ENCODE data around the gene PUS10. TPM values are rescaled to one million over a fixed set of nuclear protein-coding genes. Genes with fewer than 3 reads are reported as not detected.
A peak's percentile ranks its signal among the peaks of the same experiment; 100 is the strongest.

The PUS10 gene
- total and polyA plus RNA-seq, 2 experiments from 2014 or later: 6.7 to 7.1 TPM

- WGBS, 2 experiments (ENCODE audit: low coverage in 1 of 2, low lambda C conversion rate in 2 of 2, missing lambda C conversion rate in 2 of 2): 94 to 96% methylated on average over 3 of the region's 3 CpGs
- Histone ChIP-seq H2AFZ (no peak overlapping the region), H3K27me3 (replicated peaks; ENCODE audit: insufficient read depth) (no peaks in the 10 kb centered on the region), H3K9me2 (ENCODE audit: insufficient read depth) (no peaks in the 10 kb centered on the region), H3K4me2 (ENCODE audit: unreplicated experiment) (no peak overlapping the region), H3K9ac (no peak overlapping the region), H3F3A (ENCODE audit: insufficient read depth) (peaks cover 27% of the 10 kb centered on the region), H3K4me3 (no peak overlapping the region), H3K79me2 (ENCODE audit: insufficient read depth) (no peaks in the 10 kb centered on the region), H3K9me3 (ENCODE audit: low read depth) (no peaks in the 10 kb centered on the region), H3K4me1 (ENCODE audit: insufficient read depth) (peaks cover 29% of the 10 kb centered on the region), H4K20me1 (ENCODE audit: insufficient read depth) (no peaks in the 10 kb centered on the region), H3K36me3 (ENCODE audit: low read depth) (peaks cover 11% of the 10 kb centered on the region; the same call in 1 of the 2 replicates), H3K27ac (peak overlapping the region; percentile 78)
- TF ChIP-seq EZH2phosphoT487 (IDR thresholded peaks at IDR 0.05; ENCODE audit: insufficient read depth, low read depth): no peak
- TF ChIP-seq EZH2 (IDR thresholded peaks at IDR 0.05; ENCODE audit: insufficient read depth, poor library complexity, severe bottlenecking): no peak
- in situ Hi-C loops (cut with MboI): no loop called here
- peak; percentile 40 for DNase-seq
These were observed 59.7 kb downstream of the PUS10 start for GRCh38 chr2:60958361-60958760.

GRCh38 chr2:60957643-60958042 lies 60.4 kb downstream of the PUS10 start:
- no peak for TF ChIP-seq EZH2 (IDR thresholded peaks at IDR 0.05; ENCODE audit: insufficient read depth, poor library complexity, severe bottlenecking)
- H2AFZ ChIP-seq: no peak overlapping the region
- H3K27me3 ChIP-seq (replicated peaks; ENCODE audit: insufficient read depth): no peaks in the 10 kb centered on the region
- no peak overlapping the region for H3K4me2 ChIP-seq (ENCODE audit: unreplicated experiment)
- H3K4me1 ChIP-seq (ENCODE audit: insufficient read depth): peaks cover 29% of the 10 kb centered on the region
- H4K20me1 ChIP-seq (ENCODE audit: insufficient read depth): no peaks in the 10 kb centered on the region
- in situ Hi-C loops (cut with MboI): no loop called here
- H3K9ac ChIP-seq: no peak overlapping the region
- H3K9me2 ChIP-seq (ENCODE audit: insufficient read depth): no peaks in the 10 kb centered on the region
- no peak overlapping the region for H3K4me3 ChIP-seq
- no peaks in the 10 kb centered on the region for H3K9me3 ChIP-seq (ENCODE audit: low read depth)
- H3F3A ChIP-seq (ENCODE audit: insufficient read depth): peaks cover 27% of the 10 kb centered on the region
- H3K36me3 ChIP-seq (ENCODE audit: low read depth): peaks cover 11% of the 10 kb centered on the region; the same call in 1 of the 2 replicates
- no peak for DNase-seq
- WGBS, 2 experiments (ENCODE audit: low coverage in 1 of 2, low lambda C conversion rate in 2 of 2, missing lambda C conversion rate in 2 of 2): 97 to 98% methylated on average over 5 of the region's 5 CpGs
- no peaks in the 10 kb centered on the region for H3K79me2 ChIP-seq (ENCODE audit: insufficient read depth)
- H3K27ac ChIP-seq: no peak overlapping the region

GRCh38 chr2:60957224-60957623 lies 60.8 kb downstream of the PUS10 start:
- no peak for TF ChIP-seq EZH2 (IDR thresholded peaks at IDR 0.05; ENCODE audit: insufficient read depth, poor library complexity, severe bottlenecking)
- TF ChIP-seq EZH2phosphoT487 (IDR thresholded peaks at IDR 0.05; ENCODE audit: insufficient read depth, low read depth): no peak
- WGBS, 2 experiments (ENCODE audit: low coverage in 1 of 2, low lambda C conversion rate in 2 of 2, missing lambda C conversion rate in 2 of 2): 97% methylated on average over 8 of the region's 8 CpGs
- H3K9me3 ChIP-seq (ENCODE audit: low read depth): no peaks in the 10 kb centered on the region
- no peak overlapping the region for H3K9ac ChIP-seq
- no peak overlapping the region for H3K27ac ChIP-seq
- peaks cover 11% of the 10 kb centered on the region; the same call in 1 of the 2 replicates for H3K36me3 ChIP-seq (ENCODE audit: low read depth)
- H3K4me3 ChIP-seq: no peak overlapping the region
- no peaks in the 10 kb centered on the region for H4K20me1 ChIP-seq (ENCODE audit: insufficient read depth)
- H3K4me1 ChIP-seq (ENCODE audit: insufficient read depth): peaks cover 29% of the 10 kb centered on the region
- no peak overlapping the region for H3K4me2 ChIP-seq (ENCODE audit: unreplicated experiment)
- H3K27me3 ChIP-seq (replicated peaks; ENCODE audit: insufficient read depth): no peaks in the 10 kb centered on the region
- in situ Hi-C loops (cut with MboI): no loop called here
- H3K79me2 ChIP-seq (ENCODE audit: insufficient read depth): no peaks in the 10 kb centered on the region
- no peak for DNase-seq
- H3F3A ChIP-seq (ENCODE audit: insufficient read depth): peaks cover 27% of the 10 kb centered on the region
- H3K9me2 ChIP-seq (ENCODE audit: insufficient read depth): no peaks in the 10 kb centered on the region
- no peak overlapping the region for H2AFZ ChIP-seq

- Histone ChIP-seq H3K9me2 (ENCODE audit: insufficient read depth) (no peaks in the 10 kb centered on the region), H2AFZ (no peak overlapping the region), H3K27me3 (replicated peaks; ENCODE audit: insufficient read depth) (no peaks in the 10 kb centered on the region), H3K9me3 (ENCODE audit: low read depth) (no peaks in the 10 kb centered on the region), H3K4me3 (no peak overlapping the region), H3K4me1 (ENCODE audit: insufficient read depth) (peaks cover 12% of the 10 kb centered on the region; the same call in 1 of the 2 replicates), H3K79me2 (ENCODE audit: insufficient read depth) (no peaks in the 10 kb centered on the region), H3K36me3 (ENCODE audit: low read depth) (peaks cover 11% of the 10 kb centered on the region; the same call in 1 of the 2 replicates), H4K20me1 (ENCODE audit: insufficient read depth) (no peaks in the 10 kb centered on the region), H3K27ac (no peak overlapping the region), H3K4me2 (ENCODE audit: unreplicated experiment) (no peak overlapping the region), H3F3A (ENCODE audit: insufficient read depth) (peaks cover 11% of the 10 kb centered on the region; the same call in 1 of the 2 replicates), H3K9ac (no peak overlapping the region)
- in situ Hi-C loops (cut with MboI): no loop called here
- TF ChIP-seq EZH2phosphoT487 (IDR thresholded peaks at IDR 0.05; ENCODE audit: insufficient read depth, low read depth) (no peak), EZH2 (IDR thresholded peaks at IDR 0.05; ENCODE audit: insufficient read depth, poor library complexity, severe bottlenecking) (no peak)
- WGBS, 2 experiments (ENCODE audit: low coverage in 1 of 2, low lambda C conversion rate in 2 of 2, missing lambda C conversion rate in 2 of 2): 31 to 45% methylated on average over 2 of the region's 2 CpGs
- DNase-seq: no peak
These were observed 63.9 kb downstream of the PUS10 start for GRCh38 chr2:60954139-60954538.
